ENCODE measurements around the gene SLC6A3. TPM values are rescaled to one million over a fixed set of nuclear protein-coding genes. Genes with fewer than 3 reads are reported as not detected.
"Not testable (repeated sequence)": the region's sequence is repeated elsewhere in the genome, so short reads cannot be mapped to it uniquely, and the experiment has no call there.

Gene SLC6A3
- total RNA-seq, 1 donor from 2014 or later: not detected

GRCh38 chr5:1478271-1479035 lies 33.2 kb upstream of the SLC6A3 start:
- no peak for TF ChIP-seq CTCF (conservative IDR thresholded peaks at IDR 0.05; ENCODE audit: low read depth, low read length)
- H3K4me3 ChIP-seq (ENCODE audit: low read depth, low read length): no peak overlapping the region
- no peak for DNase-seq (ENCODE audit: low read depth)

- DNase-seq (ENCODE audit: low read depth): no peak
- no peak for TF ChIP-seq CTCF (conservative IDR thresholded peaks at IDR 0.05; ENCODE audit: low read depth, low read length)
These were observed 32.1 kb upstream of the SLC6A3 start for GRCh38 chr5:1477341-1477740.

GRCh38 chr5:1476967-1477310 lies 31.7 kb upstream of the SLC6A3 start:
- H3K4me3 ChIP-seq (ENCODE audit: low read depth, low read length): no peak overlapping the region
- no peak for DNase-seq (ENCODE audit: low read depth)
- no peak for TF ChIP-seq CTCF (conservative IDR thresholded peaks at IDR 0.05; ENCODE audit: low read depth, low read length)

More at GRCh38 chr5:1477341-1477740, 32.1 kb upstream of the SLC6A3 start:
- H3K4me3 ChIP-seq (ENCODE audit: low read depth, low read length): no peak overlapping the region

GRCh38 chr5:1476181-1476966 lies 31.1 kb upstream of the SLC6A3 start:
- no peak for DNase-seq (ENCODE audit: low read depth)
- H3K4me3 ChIP-seq (ENCODE audit: low read depth, low read length): no peak overlapping the region
- TF ChIP-seq CTCF (conservative IDR thresholded peaks at IDR 0.05; ENCODE audit: low read depth, low read length): no peak

GRCh38 chr5:1475544-1475900 lies 30.3 kb upstream of the SLC6A3 start:
- DNase-seq (ENCODE audit: low read depth); H3K4me3 ChIP-seq (ENCODE audit: low read depth, low read length): not testable (repeated sequence)

GRCh38 chr5:1474866-1475543 lies 29.8 kb upstream of the SLC6A3 start:
- no peak for TF ChIP-seq CTCF (conservative IDR thresholded peaks at IDR 0.05; ENCODE audit: low read depth, low read length)
- no peak overlapping the region for H3K4me3 ChIP-seq (ENCODE audit: low read depth, low read length)
- no peak for DNase-seq (ENCODE audit: low read depth)

GRCh38 chr5:1474183-1474839 lies 29.1 kb upstream of the SLC6A3 start:
- DNase-seq (ENCODE audit: low read depth): no peak
- no peak for TF ChIP-seq CTCF (conservative IDR thresholded peaks at IDR 0.05; ENCODE audit: low read depth, low read length)
- no peak overlapping the region for H3K4me3 ChIP-seq (ENCODE audit: low read depth, low read length)
